ENCODE data around the gene PPARA.

PPARA gene

DNA sequence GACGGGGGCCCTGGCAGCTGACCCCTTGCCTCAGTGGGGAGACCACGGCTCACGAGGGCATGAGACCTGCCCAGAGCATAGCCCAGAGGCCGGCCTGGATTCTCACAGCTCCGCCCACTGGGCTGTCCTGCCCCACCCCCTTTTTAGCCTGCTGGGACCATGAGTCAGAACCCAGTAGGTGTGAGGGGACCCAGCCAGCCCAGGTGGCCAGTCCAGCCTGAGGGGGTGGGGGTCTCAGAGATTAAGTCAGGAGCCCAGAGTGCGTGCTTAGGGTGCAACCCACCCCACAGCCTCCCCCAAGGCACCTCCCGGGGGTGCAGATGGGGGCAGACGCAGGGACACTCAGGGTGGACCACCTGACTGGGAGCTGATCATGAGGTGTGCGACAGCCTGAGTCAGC, 40.1 kb upstream of the PPARA start:
- WGBS (ENCODE audit: insufficient coverage), result 97% methylated on average over 9 of the region's 9 CpGs
- Histone ChIP-seq H3K27ac (ENCODE audit: insufficient read depth in 1 of 2, low read depth in 1 of 2, low read length in 2 of 2, poor library complexity in 1 of 2, severe bottlenecking in 2 of 2) (peak overlapping the region in 1 of 2 experiments; percentile 15), H3K4me3 (ENCODE audit: control insufficient read depth in 1 of 7, extremely low read depth in 1 of 7, insufficient read depth in 4 of 7, low read depth in 2 of 7, low read length in 6 of 7) (no peak overlapping the region), H3K9me3 (ENCODE audit: control extremely low read depth in 1 of 5, control insufficient read depth in 4 of 5, insufficient read depth in 2 of 5, low read depth in 1 of 5, low read length in 4 of 5) (no peaks in the 10 kb centered on the region), H3K4me1 (ENCODE audit: control extremely low read depth in 1 of 4, control insufficient read depth in 4 of 4, insufficient read depth in 4 of 4, low read length in 3 of 4) (peaks cover 0 to 10% (median 2%) of the 10 kb centered on the region in 4 experiments), H3K36me3 (ENCODE audit: control insufficient read depth in 4 of 4, insufficient read depth in 4 of 4, low read length in 3 of 4) (peaks cover 0 to 74% (median 15%) of the 10 kb centered on the region in 4 experiments), H3K27me3 (replicated peaks in 2 of 5; ENCODE audit: control insufficient read depth in 4 of 5, insufficient read depth in 5 of 5, low read length in 4 of 5) (no peaks in the 10 kb centered on the region)
- CTCF ChIA-PET, result interaction anchor here (0.8 to 2.5 kb wide), 6 partner anchors 11 to 104 kb away, joined by 3 to 11 read pairs (median 4); no protein-coding TSS in a partner anchor
- POLR2A ChIA-PET, result no interaction called here
- DNase-seq, result no peak

DNA sequence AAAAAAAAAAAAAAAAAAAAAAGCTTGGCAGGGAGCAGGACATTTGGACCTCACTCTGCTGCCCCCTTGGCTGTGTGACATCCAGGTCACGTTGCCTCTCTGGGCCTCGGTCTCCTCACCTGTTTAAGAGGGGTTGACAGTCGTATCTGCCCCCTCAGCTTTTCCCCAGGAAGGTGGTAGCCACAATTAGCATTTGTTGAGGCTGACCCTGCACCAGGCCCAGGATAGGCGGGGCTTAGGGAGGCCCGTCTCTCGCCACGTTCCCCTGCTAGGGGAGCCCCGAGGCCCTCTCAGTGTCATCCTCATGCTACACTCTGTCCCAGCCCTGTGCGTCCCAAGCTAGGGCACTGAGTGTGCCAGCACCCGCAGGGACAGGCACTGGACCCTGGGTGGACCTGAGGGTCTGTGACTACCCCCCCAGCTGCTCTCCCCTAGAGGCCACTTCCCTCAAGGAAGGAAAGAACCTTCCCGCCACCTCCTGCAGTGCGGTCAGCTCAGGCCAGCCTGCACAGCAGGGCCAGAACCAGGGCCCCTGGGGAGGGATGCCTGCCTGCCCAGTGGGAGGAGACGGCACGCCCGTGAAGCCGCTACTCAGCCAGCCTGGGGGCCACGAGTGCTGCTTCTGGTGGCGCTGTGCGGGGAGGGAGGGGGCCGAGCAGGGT, 38.5 kb upstream of the PPARA start:
- Histone ChIP-seq H3K9me3 (ENCODE audit: control extremely low read depth in 1 of 5, control insufficient read depth in 4 of 5, insufficient read depth in 2 of 5, low read depth in 1 of 5, low read length in 4 of 5) (no peaks in the 10 kb centered on the region), H3K4me1 (ENCODE audit: control extremely low read depth in 1 of 4, control insufficient read depth in 4 of 4, insufficient read depth in 4 of 4, low read length in 3 of 4) (peaks cover 0 to 10% (median 7%) of the 10 kb centered on the region in 4 experiments), H3K27ac (ENCODE audit: insufficient read depth in 1 of 2, low read depth in 1 of 2, low read length in 2 of 2, poor library complexity in 1 of 2, severe bottlenecking in 2 of 2) (no peak overlapping the region), H3K27me3 (replicated peaks in 2 of 5; ENCODE audit: control insufficient read depth in 4 of 5, insufficient read depth in 5 of 5, low read length in 4 of 5) (no peaks in the 10 kb centered on the region), H3K36me3 (ENCODE audit: control insufficient read depth in 4 of 4, insufficient read depth in 4 of 4, low read length in 3 of 4) (peaks cover 0 to 59% (median 14%) of the 10 kb centered on the region in 4 experiments), H3K4me3 (ENCODE audit: control insufficient read depth in 1 of 7, extremely low read depth in 1 of 7, insufficient read depth in 4 of 7, low read depth in 2 of 7, low read length in 6 of 7) (no peak overlapping the region)
- no peak for DNase-seq
- POLR2A ChIA-PET, result no interaction called here
- CTCF ChIA-PET, result interaction anchor here (0.7 to 2.5 kb wide), 3 partner anchors 106 to 120 kb away, joined by 3 to 11 read pairs (median 6); no protein-coding TSS in a partner anchor
- 73% methylated on average over 16 of the region's 20 CpGs for WGBS (ENCODE audit: insufficient coverage)

DNA sequence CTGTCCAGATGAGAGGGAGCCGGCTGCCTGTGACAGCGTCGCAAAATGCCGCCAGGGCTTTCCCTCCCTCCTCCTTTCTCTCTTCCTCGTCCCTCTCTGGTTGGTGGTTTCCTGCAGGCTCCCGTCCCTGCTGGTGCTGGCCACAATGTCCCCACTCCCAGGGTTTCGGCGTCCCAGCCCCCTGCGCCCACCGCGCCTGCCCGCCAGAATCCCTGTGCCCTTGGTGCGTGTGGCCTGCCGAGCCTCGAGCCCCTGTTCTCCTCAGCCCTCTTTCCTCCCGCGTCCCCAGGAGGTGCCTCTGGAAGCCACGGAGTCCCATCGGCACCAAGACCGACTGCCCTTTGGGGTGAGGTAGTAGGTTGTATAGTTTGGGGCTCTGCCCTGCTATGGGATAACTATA, 37.9 kb upstream of the PPARA start:
- CTCF ChIA-PET, result interaction anchor here (0.7 to 10.7 kb wide), 4 partner anchors 97 to 121 kb away, joined by 3 to 198 read pairs (median 87); no protein-coding TSS in a partner anchor
- H3K27me3 ChIP-seq (replicated peaks in 2 of 5; ENCODE audit: control insufficient read depth in 4 of 5, insufficient read depth in 5 of 5, low read length in 4 of 5), result no peaks in the 10 kb centered on the region
- H3K27ac ChIP-seq (ENCODE audit: insufficient read depth in 1 of 2, low read depth in 1 of 2, low read length in 2 of 2, poor library complexity in 1 of 2, severe bottlenecking in 2 of 2), result no peak overlapping the region

DNA sequence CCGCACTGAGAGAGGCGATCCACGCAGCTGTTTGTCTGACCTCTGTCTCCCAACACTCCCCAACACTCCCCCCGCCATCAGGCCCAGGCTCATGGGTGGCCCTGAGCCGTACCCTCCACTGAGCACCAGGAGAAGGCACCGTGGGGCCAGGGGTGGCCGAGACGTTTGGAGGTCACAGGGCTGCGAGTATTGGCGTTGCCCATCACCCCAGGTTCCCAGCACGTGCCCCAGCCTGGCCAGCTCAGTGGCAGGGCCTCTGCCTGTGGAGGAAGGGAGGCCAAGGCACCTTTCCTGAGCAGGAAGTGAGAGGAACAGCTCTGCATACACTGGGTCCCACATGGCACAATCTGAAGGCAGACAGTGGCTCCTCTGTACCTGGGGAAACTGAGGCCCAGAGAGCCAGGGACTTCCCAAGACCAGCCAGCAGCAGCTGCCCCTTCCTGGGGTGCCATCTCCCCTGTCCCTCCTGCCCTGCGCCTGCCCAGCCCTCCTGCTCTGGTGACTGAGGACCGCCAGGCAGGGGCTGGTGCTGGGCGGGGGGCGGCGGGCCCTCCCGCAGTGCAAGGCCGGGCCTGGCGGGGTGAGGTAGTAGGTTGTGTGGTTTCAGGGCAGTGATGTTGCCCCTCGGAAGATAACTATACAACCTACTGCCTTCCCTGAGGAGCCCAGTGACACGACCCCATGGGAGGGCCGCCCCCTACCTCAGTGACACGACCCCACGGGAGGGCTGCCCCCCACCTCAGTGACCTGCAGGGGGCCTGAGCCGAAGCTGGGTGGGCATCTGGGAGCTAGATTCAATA, 37.0 kb upstream of the PPARA start:
- DNase-seq, result no peak
- H3K27me3 ChIP-seq (replicated peaks in 2 of 5; ENCODE audit: control insufficient read depth in 4 of 5, insufficient read depth in 5 of 5, low read length in 4 of 5), result no peaks in the 10 kb centered on the region
- no peaks in the 10 kb centered on the region for H3K9me3 ChIP-seq (ENCODE audit: control extremely low read depth in 1 of 5, control insufficient read depth in 4 of 5, insufficient read depth in 2 of 5, low read depth in 1 of 5, low read length in 4 of 5)
- POLR2A ChIA-PET, result interaction anchor here (0.5 to 0.6 kb wide), 2 partner anchors 41 to 83 kb away, joined by 3 read pairs; no protein-coding TSS in a partner anchor
- WGBS (ENCODE audit: insufficient coverage), result 96% methylated on average over 20 of the region's 25 CpGs
- H3K27ac ChIP-seq (ENCODE audit: insufficient read depth in 1 of 2, low read depth in 1 of 2, low read length in 2 of 2, poor library complexity in 1 of 2, severe bottlenecking in 2 of 2), result no peak overlapping the region
- CTCF ChIA-PET, result interaction anchor here (0.8 to 10.7 kb wide), 10 partner anchors 16 to 536 kb away, joined by 3 to 198 read pairs (median 3); no protein-coding TSS in a partner anchor
- H3K4me3 ChIP-seq (ENCODE audit: control insufficient read depth in 1 of 7, extremely low read depth in 1 of 7, insufficient read depth in 4 of 7, low read depth in 2 of 7, low read length in 6 of 7), result no peak overlapping the region
- peaks cover 0 to 43% (median 12%) of the 10 kb centered on the region in 4 experiments for H3K36me3 ChIP-seq (ENCODE audit: control insufficient read depth in 4 of 4, insufficient read depth in 4 of 4, low read length in 3 of 4)
- H3K4me1 ChIP-seq (ENCODE audit: control extremely low read depth in 1 of 4, control insufficient read depth in 4 of 4, insufficient read depth in 4 of 4, low read length in 3 of 4), result peaks cover 0 to 10% (median 8%) of the 10 kb centered on the region in 4 experiments

More for the DNA sequence above, 37.9 kb upstream of the PPARA start:
- Histone ChIP-seq H3K36me3 (ENCODE audit: control insufficient read depth in 4 of 4, insufficient read depth in 4 of 4, low read length in 3 of 4) (peaks cover 0 to 52% (median 12%) of the 10 kb centered on the region in 4 experiments), H3K9me3 (ENCODE audit: control extremely low read depth in 1 of 5, control insufficient read depth in 4 of 5, insufficient read depth in 2 of 5, low read depth in 1 of 5, low read length in 4 of 5) (no peaks in the 10 kb centered on the region), H3K4me1 (ENCODE audit: control extremely low read depth in 1 of 4, control insufficient read depth in 4 of 4, insufficient read depth in 4 of 4, low read length in 3 of 4) (peaks cover 0 to 10% (median 8%) of the 10 kb centered on the region in 4 experiments), H3K4me3 (ENCODE audit: control insufficient read depth in 1 of 7, extremely low read depth in 1 of 7, insufficient read depth in 4 of 7, low read depth in 2 of 7, low read length in 6 of 7) (no peak overlapping the region)
- 59% methylated on average over 13 of the region's 20 CpGs for WGBS (ENCODE audit: insufficient coverage)
- POLR2A ChIA-PET, result interaction anchor here (0.6 kb wide), 1 partner anchor 82 kb away, joined by 3 read pairs; no protein-coding TSS in a partner anchor
- DNase-seq, result no peak

DNA sequence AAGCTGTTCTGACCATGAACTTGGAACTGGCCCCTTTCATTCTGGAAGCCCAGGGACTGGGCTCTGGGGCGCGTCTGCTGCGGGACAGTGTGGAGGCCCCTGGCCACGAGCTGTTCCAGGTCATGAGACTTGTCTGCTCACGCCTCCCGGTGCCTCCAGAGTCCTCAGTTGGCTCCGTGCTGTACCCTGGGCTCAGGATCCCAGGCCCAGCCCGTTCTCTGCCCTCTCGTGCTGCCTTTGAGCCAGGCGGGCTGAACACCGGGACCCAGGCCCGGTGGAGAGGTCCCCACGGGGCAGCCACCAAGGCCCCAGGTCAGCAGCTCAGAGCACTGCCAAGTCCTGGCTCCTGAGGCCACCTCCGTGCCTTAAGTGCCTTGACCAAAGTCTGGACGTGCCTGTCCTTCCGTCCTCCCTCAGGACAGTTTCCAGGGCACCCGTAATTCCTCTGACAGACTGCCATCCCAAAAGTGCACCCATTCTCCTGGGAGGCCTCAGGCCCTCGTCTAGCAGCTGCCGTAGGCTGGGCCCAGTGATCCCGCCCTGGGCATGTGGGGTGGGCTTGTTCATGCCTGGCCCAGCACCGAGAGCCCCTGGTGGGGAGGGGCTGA, 36.3 kb upstream of the PPARA start:
- POLR2A ChIA-PET, result interaction anchor here (0.7 kb wide), 1 partner anchor 118 kb away, joined by 3 read pairs; no protein-coding TSS in a partner anchor
- Histone ChIP-seq H3K27ac (ENCODE audit: insufficient read depth in 1 of 2, low read depth in 1 of 2, low read length in 2 of 2, poor library complexity in 1 of 2, severe bottlenecking in 2 of 2) (no peak overlapping the region), H3K27me3 (replicated peaks in 2 of 5; ENCODE audit: control insufficient read depth in 4 of 5, insufficient read depth in 5 of 5, low read length in 4 of 5) (no peaks in the 10 kb centered on the region)

DNA sequence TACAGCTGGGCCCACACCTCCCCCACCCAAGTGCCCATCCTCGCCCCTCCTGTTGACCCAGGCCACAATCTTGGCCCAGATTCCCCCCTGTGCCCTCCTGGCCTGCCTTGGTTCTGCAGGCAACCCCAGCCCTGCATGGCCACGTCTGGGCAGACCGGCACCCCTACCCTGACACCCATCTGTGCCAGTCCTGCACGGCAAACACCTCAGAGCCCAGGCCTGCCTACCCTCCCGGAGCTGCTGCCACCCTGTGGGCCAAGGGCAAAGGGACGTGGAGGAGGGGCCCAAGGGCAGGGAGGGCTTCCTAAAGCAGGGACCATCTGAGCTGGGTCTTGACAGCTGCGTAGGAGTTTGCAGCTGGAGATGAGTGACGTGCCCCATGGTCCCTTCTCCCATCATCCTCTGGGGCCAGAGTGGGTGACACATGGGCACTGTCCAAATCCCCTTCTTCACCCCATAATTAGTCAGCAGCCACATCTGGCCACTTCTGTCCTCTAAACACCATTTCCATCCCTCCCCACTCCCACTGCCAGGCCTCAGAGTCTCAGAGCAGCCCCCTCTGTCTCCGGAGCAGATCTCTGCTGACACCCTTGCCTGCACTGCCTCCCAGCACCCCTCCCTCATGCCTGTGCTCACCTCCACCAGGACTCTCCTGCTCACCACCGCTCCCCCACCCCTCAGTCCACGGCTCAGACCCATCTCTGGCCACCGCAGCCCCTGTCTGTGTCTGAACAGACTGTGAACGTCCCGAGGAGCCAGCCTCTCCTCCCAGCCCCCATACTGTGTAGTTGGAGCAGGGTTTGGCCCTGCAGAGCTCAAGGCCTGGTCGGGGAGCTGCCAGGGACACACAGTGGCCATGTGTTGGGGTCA, 35.6 kb upstream of the PPARA start:
- Histone ChIP-seq H3K27me3 (replicated peaks in 2 of 5; ENCODE audit: control insufficient read depth in 4 of 5, insufficient read depth in 5 of 5, low read length in 4 of 5) (no peaks in the 10 kb centered on the region), H3K9me3 (ENCODE audit: control extremely low read depth in 1 of 5, control insufficient read depth in 4 of 5, insufficient read depth in 2 of 5, low read depth in 1 of 5, low read length in 4 of 5) (no peaks in the 10 kb centered on the region), H3K4me3 (ENCODE audit: control insufficient read depth in 1 of 7, extremely low read depth in 1 of 7, insufficient read depth in 4 of 7, low read depth in 2 of 7, low read length in 6 of 7) (no peak overlapping the region), H3K27ac (ENCODE audit: insufficient read depth in 1 of 2, low read depth in 1 of 2, low read length in 2 of 2, poor library complexity in 1 of 2, severe bottlenecking in 2 of 2) (no peak overlapping the region), H3K4me1 (ENCODE audit: control extremely low read depth in 1 of 4, control insufficient read depth in 4 of 4, insufficient read depth in 4 of 4, low read length in 3 of 4) (peaks cover 0 to 23% (median 15%) of the 10 kb centered on the region in 4 experiments), H3K36me3 (ENCODE audit: control insufficient read depth in 4 of 4, insufficient read depth in 4 of 4, low read length in 3 of 4) (peaks cover 0 to 30% (median 11%) of the 10 kb centered on the region in 4 experiments)
- peak in 2 of 3 donors; percentile 11 to 22 for DNase-seq
- CTCF ChIA-PET, result interaction anchor here (0.9 to 10.7 kb wide), 21 partner anchors 10 to 537 kb away, joined by 3 to 198 read pairs (median 3); no protein-coding TSS in a partner anchor
- 72% methylated on average over 8 of the region's 15 CpGs for WGBS (ENCODE audit: insufficient coverage)
- POLR2A ChIA-PET, result interaction anchor here (0.6 to 1.0 kb wide), 3 partner anchors 47 to 118 kb away, joined by 3 read pairs; no protein-coding TSS in a partner anchor

More for the DNA sequence above, 36.3 kb upstream of the PPARA start:
- WGBS (ENCODE audit: insufficient coverage), result 96% methylated on average over 19 of the region's 21 CpGs
- CTCF ChIA-PET, result interaction anchor here (0.8 to 10.7 kb wide), 12 partner anchors 14 to 536 kb away, joined by 3 to 198 read pairs (median 3); no protein-coding TSS in a partner anchor
- no peak for DNase-seq
- Histone ChIP-seq H3K4me1 (ENCODE audit: control extremely low read depth in 1 of 4, control insufficient read depth in 4 of 4, insufficient read depth in 4 of 4, low read length in 3 of 4) (peaks cover 0 to 16% (median 13%) of the 10 kb centered on the region in 4 experiments), H3K36me3 (ENCODE audit: control insufficient read depth in 4 of 4, insufficient read depth in 4 of 4, low read length in 3 of 4) (peaks cover 0 to 38% (median 12%) of the 10 kb centered on the region in 4 experiments), H3K4me3 (ENCODE audit: control insufficient read depth in 1 of 7, extremely low read depth in 1 of 7, insufficient read depth in 4 of 7, low read depth in 2 of 7, low read length in 6 of 7) (no peak overlapping the region), H3K9me3 (ENCODE audit: control extremely low read depth in 1 of 5, control insufficient read depth in 4 of 5, insufficient read depth in 2 of 5, low read depth in 1 of 5, low read length in 4 of 5) (no peaks in the 10 kb centered on the region)

All from common myeloid progenitor, CD34-positive (primary cell).